ENCODE results near the gene NUTF2.

The NUTF2 gene

DNA sequence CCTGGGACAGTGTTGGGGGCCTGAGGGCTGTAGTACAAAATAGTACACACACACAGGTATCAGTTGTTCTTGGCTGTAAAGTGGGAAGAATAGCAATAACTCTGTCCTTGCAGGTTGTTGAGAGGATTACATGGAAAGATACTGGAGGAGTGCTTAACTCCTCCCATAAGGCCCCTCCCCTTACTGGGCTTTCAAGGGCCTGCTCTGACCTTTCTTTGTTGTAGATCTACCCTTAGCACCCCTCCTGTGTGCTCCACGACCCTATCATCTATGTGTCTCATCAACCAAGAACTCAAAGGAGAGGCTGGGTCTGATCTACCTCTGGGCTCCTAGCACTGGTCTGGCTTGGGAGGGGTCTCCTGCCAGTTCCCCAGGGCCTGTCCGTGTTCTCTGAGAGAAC, 17.9 kb downstream of the NUTF2 start:
- DNase-seq: no peak

DNA sequence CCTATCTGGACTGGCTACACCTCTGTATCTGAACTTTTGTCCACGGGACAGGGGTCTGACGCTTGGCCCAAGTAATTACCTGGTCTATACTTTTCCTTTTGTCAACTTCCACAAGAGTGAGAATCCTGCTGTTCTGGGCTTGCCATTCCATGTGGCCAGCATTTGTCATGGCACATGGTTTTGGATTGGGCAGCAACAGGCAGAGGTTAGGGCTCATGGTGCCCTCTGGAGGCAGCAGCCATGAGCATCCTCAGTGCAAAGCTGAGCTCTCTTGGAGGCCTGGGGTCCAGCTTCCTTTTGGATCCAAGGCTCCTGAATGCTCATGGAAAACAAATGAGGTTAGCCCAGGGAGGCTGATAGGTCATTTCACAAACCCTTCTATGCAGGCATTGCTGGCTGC, 18.6 kb downstream of the NUTF2 start:
- DNase-seq: no peak

DNA sequence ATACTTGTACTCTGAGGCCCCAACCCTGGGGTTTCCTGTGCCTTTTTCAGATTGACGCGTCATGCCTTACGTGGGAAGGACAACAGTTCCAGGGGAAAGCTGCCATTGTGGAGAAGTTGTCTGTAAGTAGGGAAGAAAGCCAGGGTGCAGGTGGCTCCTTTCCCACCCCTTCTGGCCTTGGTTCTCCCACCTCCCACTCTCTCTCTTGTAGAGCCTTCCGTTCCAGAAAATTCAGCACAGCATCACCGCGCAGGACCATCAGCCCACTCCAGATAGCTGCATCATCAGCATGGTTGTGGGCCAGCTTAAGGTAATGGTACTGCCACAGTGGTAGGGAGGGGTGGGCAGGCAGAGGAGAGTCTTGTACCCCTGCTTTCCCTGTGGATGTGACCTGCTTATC, 21.6 kb downstream of the NUTF2 start:
- DNase-seq: no peak

DNA sequence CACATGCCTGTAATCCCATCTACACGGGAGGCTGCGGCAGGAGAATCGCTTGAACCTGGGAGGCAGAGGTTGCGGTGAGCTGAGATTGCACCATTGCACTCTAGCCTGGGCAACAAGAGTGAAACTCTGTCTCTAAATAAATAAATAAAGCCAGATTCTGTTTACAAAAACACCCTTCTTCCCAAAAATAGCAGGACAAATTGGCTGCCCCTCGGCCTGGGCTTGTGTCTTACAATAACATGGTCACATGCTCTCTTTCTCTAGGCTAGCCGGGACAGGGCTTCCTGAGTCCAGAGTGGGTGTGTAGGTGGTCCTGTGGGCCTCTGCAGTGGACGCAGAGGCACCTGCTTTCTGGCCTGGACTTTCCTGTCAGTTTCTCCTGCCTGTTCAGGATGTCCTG, 22.9 kb downstream of the NUTF2 start:
- no peak for DNase-seq

DNA sequence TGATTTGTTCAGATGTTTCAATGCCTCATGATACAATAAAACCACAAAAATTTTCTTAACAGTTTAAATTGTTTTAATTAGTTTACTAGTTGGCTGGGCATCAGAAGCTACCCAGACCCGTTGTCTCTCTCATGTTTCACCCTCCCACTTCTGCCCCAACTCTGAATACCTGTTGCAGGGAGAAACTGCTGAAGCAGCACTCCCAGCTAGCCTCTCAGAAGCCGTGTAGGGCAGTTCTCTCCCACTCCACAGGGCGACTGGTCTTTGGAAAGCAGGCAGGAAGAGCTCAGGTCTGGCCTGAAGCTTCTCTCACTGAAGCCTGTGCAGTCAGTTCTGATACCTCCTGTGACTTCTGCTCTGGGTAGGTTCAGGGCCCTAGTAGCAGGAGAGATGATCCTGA, 24.5 kb downstream of the NUTF2 start:
- DNase-seq: no peak

DNA sequence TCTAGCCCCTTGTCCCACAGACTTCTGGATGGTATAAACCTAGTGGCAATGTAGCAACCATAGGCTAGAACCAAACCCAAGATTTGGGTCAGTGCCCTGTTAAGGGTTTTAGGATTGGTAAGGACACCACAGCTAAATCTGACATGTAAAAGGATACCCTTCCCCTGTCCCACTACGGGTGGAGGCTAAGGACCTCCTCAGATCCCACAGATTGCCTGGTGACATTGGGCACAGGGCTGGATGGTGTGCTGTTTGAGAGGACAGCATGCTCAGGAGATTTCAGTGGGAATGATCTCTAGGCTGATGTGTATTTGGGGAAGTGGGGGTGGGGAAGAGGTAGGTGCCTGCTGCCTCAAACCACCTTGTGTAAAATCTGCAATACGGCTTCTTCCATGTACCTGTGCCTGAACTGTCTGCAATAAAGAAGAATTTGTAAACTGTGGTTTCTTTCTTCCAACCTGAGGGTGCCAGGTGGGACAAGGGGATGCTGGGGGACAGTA, 25.4 kb downstream of the NUTF2 start:
- DNase-seq: no peak

DNA sequence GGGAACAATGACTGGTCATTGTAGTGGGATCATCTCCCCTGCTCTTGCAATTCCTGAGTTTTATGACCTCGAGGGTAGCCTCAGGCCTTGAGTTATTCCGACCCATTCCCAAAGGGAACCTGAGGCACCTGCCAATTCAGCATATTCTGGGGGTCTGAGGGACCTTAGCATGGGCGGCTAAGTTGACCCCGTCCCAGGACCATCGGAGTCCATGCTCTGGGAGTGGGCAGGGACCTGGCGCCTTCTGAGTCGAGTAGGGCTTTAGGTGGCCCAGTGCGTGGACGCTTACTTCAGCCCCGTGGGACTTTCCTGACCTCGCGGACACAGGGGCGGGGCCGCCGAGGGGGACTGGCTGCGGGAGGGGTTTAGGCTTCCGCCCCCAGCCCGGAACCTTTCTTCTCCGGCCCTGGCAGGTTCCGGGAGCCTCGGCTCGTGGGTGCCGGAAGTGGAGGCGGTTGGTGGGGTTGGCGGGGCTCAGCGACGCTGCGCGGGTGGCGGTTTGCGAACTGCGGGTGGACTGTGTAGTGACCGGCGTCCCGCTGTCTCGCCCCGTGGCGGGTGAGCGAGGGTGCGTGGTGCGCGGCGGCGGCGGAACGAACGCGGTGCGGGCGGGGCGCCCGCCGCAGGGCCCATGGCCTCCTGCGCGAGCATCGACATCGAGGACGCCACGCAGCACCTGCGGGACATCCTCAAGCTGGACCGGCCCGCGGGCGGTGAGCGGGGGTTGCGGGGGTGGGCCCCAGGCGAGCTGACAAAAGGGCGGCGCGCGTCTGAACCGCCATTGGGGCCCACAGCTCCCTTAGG, 26.1 kb downstream of the NUTF2 start, which contains the start of gene EDC4:
TSS of gene EDC4 (plus strand) at position 422 of the 804 bp plus-strand sequence. CDS start at position 632, 210 bp downstream.
- DNase-seq: peak; percentile 78

DNA sequence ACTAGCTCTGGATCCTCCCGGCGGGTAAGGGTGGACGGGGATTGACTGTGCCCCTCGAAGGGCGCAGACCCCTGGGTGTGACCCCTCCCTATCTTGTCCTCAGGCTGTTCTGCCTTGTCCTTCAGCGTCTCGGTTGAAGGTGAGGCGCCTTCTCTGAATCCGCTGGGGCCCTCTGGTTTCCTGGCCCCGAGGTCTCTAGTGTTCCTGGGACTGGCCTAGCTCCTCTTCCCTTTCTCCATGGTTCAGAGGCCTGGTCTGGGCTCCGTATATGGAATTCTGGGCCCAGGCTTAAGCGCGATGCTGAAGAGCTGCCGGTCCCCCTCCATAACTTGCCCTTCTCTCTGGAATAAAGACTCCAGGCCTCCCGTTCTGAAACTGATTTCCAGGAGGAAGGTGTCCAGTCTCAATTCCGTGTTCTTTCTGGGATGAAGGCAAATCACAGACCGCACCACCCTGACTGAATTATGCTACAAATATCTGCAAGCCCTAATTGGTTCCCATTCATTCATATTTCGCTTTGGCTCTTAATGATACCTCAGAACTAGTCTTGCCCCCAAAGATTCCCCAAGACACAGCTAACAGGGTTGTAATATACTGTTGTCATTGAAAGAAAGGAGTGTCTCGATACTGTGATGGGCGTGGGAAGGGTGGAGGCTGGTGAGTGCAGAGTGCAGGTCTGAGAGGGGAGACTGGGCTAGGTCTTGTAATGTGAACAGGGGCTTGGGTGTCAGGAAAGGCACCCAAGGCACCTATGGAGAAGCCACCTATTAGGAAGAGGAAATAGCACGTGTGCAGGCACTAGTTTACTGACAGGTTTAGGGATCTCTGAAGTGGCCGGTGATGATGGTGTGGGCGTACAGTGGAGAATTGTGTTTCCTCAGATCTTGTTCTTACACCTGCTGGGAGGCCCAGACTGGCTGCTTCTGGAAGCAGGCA, 27.0 kb downstream of the NUTF2 start:
- no peak for DNase-seq

DNA sequence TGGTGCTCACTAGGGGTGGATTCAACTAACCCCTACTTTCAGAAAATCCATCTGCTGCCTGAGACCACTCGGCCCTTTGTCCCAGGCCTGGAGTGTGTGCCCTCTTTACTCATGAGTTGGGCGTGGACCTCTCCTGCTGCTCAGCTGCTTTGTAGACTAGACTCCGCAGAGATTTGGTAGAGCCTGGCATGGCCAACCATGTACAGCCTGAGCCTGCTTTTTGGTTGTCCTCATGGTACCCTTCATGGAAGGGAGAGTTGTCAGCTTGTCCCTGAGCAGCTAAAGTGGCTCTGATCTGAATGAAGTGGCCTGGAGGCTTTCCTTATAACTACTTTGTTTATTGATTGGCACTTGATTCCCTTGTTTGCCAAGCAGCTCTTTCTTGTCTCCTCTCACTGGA, 27.6 kb downstream of the NUTF2 start:
- DNase-seq: no peak

DNA sequence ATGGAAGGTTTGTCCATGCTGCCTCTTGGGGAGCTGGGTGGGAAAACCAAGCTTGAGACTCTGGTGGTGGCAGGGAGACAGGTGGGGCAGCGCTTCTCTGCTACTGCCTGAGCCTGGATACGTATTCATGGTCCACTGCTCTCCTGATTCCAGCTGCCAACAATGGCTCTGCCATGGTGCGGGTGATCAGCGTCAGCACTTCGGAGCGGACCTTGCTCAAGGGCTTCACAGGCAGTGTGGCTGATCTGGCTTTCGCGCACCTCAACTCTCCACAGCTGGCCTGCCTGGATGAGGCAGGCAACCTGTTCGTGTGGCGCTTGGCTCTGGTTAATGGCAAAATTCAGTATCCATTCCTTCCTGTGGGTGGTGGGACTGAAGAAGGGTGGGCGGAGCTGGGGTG, 30.3 kb downstream of the NUTF2 start:
- DNase-seq: no peak

DNA sequence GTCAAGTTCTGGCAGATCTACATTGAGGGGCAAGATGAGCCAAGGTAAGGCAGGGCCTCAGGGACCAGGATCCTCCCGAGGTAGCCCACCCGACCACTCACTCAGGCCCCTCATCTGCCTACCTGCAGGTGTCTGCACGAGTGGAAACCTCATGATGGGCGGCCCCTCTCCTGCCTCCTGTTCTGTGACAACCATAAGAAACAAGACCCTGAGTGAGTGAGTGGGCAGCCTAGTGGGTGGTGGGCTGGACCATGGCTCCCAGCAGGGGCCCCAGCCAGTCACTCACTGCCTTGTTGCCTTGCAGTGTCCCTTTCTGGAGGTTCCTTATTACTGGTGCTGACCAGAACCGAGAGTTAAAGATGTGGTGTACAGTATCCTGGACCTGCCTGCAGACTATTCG, 31.5 kb downstream of the NUTF2 start:
- no peak for DNase-seq

DNA sequence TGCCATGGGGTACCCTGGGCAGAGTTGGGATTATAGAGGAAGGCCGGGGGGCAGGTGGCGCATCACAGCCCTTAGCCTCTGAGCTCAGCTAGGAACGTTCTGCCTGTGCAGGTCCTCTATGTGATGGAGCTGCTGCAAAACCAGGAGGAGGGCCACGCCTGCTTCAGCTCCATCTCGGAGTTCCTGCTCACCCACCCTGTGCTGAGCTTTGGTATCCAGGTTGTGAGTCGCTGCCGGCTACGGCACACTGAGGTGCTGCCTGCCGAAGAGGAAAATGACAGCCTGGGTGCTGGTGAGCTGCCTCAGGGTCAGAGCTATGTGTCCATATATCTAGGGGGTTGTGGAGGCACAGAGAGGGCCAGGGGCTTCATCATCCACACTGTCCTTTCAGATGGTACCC, 32.1 kb downstream of the NUTF2 start:
- DNase-seq: no peak

DNA sequence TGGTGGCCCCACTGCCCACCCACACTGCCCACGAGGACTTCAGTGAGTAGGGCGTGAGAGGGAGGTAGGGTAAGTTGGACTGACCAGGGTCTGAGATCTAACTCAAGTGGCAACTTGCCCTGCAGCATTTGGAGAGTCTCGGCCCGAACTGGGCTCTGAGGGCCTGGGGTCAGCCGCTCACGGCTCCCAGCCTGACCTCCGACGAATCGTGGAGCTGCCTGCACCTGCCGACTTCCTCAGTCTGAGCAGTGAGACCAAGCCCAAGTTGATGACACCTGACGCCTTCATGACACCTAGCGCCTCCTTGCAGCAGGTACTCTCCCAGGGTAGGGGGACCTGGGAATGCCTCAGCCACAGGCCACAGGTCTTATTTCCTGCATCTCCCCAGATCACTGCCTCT, 32.7 kb downstream of the NUTF2 start:
- DNase-seq: no peak

DNA sequence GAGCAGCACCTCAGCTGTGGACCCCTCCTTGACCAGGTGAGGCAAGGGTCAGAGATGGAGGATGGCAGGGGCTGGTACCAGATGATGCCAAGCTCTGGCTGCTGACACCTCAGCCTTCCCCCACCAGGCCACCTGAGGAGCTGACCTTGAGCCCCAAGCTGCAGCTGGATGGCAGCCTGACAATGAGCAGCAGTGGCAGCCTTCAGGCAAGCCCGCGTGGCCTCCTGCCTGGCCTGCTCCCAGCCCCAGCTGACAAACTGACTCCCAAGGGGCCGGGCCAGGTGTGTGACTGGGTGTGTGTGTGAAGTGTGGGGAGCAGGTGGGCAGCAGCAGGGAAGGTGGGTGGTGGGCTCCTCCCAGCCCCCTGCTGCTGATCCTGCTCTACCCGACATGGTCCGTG, 33.2 kb downstream of the NUTF2 start:
- no peak for DNase-seq

DNA sequence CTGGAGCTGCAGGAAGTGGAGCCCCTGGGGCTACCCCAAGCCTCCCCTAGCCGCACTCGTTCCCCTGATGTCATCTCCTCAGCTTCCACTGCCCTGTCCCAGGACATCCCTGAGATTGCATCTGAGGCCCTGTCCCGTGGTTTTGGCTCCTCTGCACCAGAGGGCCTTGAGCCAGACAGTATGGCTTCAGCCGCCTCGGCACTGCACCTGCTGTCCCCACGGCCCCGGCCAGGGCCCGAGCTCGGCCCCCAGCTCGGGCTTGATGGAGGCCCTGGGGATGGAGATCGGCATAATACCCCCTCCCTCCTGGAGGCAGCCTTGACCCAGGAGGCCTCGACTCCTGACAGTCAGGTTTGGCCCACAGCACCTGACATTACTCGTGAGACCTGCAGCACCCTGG, 33.9 kb downstream of the NUTF2 start:
- DNase-seq: no peak

DNA sequence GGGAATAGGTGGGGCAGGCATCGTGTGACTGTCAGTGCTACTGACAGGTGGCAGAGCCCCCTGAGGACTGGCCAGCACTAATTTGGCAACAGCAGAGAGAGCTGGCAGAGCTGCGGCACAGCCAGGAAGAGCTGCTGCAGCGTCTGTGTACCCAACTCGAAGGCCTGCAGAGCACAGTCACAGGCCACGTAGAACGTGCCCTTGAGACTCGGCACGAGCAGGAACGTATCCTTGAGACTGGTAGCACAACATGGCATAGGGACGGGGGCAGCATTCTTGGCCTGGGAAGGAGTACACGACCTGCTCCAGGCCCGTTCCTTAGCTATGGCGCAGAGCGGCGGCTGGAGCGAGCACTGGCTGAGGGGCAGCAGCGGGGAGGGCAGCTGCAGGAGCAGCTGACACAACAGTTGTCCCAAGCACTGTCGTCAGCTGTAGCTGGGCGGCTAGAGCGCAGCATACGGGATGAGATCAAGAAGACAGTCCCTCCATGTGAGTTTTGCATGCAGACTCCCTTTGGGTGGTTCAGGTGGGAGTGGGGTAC, 35.0 kb downstream of the NUTF2 start:
- DNase-seq: no peak

DNA sequence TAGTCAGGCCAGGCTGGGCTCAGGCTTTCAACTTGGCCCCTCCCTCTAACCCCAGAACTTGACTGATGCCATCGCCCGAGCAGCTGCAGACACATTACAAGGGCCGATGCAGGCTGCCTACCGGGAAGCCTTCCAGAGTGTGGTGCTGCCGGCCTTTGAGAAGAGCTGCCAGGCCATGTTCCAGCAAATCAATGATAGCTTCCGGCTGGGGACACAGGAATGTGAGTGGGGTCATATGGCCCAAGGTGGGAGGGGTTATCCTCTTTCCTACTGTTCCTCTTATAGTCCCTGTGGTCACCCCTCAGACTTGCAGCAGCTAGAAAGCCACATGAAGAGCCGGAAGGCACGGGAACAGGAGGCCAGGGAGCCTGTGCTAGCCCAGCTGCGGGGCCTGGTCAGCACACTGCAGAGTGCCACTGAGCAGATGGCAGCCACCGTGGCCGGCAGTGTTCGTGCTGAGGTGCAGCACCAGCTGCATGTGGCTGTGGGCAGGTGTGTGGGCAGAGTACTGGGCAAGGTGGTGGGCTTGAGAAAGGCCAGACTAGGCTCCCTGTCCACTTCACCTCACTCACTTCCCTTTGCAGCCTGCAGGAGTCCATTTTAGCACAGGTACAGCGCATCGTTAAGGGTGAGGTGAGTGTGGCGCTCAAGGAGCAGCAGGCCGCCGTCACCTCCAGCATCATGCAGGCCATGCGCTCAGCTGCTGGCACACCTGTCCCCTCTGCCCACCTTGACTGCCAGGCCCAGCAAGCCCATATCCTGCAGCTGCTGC, 35.8 kb downstream of the NUTF2 start:
- no peak for DNase-seq

DNA sequence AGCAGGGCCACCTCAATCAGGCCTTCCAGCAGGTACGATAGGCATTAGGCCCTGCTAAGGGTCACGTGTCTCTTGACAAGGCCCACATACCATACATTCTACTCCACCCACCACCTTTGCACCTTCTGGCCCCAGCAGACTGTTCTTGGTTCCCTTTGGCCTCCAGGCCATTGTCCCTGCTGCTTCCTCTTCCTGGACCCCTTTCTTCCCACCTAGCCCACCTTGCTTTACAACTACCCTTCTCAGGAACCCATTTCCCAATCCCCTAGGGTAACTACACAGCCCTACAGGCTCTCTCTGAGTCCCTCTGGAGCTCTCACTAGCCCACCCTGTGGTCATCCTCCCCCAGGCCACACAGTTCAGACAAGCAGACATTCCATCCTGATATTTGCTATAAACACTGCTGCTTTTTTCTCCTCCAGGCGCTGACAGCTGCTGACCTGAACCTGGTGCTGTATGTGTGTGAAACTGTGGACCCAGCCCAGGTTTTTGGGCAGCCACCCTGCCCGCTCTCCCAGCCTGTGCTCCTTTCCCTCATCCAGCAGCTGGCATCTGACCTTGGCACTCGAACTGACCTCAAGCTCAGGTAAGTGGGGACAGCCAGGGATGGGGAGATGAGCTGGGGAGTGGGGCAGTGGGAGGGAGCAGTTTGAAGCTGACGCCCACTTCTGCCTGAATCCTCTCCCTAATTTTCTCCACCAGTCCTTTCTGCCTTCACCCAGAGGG, 36.6 kb downstream of the NUTF2 start:
- no peak for DNase-seq

DNA sequence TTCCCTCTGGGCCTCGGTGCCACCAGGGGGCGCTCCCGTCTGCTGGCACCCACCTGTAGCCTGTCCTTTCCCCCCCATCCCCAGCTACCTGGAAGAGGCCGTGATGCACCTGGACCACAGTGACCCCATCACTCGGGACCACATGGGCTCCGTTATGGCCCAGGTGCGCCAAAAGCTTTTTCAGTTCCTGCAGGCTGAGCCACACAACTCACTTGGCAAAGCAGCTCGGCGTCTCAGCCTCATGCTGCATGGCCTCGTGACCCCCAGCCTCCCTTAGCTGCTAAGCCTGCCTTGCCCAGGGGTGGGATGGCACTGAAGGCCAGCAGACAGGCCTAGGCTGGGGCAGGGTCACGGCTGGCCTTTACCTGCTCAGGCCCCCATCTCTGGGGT, 37.1 kb downstream of the NUTF2 start:
- peak; percentile 32 for DNase-seq

DNA sequence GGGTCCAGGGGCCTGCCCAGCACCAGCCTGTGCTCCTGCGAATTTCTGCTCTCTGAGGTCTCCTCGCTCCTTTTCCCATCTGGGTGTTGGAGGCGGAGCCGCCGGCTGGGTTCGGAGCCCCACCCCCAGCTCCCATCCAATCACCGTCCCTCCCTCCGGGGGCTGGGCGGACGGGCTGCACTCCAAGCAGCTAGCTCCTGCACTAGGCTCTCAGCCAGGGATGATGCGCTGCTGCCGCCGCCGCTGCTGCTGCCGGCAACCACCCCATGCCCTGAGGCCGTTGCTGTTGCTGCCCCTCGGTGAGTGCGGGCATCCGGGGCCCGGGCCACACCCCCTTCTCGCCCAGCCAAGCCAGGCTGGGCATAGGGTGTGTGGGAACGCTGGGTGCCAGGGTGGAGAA, 38.0 kb downstream of the NUTF2 start, which contains the start of gene NRN1L:
TSS of gene NRN1L (plus strand) at position 202 of the 400 bp plus-strand sequence. CDS start at position 221, 19 bp downstream.
- DNase-seq: peak; percentile 88

DNA sequence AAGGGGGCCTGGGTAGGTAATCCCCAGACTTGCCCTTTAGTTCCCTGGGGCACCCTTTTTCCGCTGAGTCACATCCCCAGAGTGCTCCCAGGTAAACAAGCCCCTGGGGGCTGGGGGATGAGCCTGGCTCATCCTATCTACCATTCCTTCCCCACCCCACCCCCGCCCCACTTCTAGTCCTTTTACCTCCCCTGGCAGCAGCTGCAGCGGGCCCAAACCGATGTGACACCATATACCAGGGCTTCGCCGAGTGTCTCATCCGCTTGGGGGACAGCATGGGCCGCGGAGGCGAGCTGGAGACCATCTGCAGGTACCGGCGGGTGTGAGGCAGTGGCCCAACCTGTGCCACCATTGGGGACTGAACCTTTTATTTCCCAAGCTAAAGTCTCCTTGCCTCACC, 38.8 kb downstream of the NUTF2 start:
- no peak for DNase-seq

DNA sequence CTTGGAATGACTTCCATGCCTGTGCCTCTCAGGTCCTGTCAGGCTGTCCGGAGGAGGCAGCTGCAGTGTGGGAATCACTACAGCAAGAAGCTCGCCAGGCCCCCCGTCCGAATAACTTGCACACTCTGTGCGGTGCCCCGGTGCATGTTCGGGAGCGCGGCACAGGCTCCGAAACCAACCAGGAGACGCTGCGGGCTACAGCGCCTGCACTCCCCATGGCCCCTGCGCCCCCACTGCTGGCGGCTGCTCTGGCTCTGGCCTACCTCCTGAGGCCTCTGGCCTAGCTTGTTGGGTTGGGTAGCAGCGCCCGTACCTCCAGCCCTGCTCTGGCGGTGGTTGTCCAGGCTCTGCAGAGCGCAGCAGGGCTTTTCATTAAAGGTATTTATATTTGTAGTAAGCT, 39.2 kb downstream of the NUTF2 start:
- DNase-seq: no peak
